GM21786 (cell line): Measurements from ENCODE around the gene MSRB2.

Experiments used
- ATAC-seq: cut with Tn5 transposase; IDR thresholded peaks from one replicate; pipeline ENCODE4 v1.9.1; 2021; ENCODE audit not compliant: unreplicated experiment

Gene MSRB2

DNA sequence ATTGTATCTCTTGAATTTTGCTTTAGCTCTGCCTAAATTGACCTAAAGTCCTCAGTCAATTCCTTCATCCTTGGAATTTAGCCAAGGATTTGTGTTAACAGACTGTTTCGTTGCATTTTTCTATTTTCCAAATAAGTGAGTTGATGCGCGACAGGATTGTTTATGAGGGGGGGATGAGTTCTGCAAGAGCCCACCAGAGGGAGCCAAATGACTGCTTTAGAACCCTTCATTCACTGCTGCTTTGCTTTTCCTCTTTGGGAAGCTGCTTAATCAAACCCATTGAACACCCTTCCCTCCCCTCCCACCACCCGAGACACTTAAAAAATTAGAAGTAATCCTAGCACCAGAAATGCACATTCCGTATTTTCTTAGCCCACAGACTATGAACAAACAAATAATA lies 63.0 kb downstream of the MSRB2 start:
- no peak for ATAC-seq

DNA sequence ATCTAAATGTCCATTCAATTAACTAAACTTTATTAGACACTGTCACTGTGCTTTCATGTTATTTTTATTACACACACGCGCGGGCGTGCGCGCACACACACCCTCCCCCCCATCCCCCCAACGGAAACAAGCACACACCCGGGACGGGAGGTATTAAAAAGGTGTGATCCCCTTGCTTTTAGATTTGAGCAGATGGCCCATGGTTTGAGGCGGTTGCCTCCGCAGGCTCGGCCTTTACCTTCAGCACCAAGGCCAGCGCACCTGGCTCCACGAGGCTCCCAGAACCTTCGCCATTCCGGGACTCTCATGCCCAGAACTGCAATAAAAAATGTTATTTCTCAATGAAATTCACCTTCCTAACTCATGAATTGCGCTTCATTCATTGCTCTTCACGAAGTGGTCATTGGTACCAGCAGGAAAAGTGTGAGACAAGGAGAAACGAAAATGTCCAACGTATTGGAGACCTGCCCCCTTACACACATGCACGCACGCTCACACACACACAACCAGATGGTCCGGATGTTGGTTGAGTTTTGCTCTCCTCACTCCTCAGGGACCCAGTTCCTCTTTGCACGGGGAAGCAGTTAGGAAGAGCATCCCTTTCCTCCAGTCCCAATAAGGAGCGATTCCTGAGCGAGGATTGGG lies 76.0 kb downstream of the MSRB2 start:
- ATAC-seq, result no peak
